SH-SY5Y (cell line): Measurements from ENCODE around the gene INTS6.

ENCODE experiments used
- GATA2 ChIP-seq: IDR thresholded peaks from 2 replicates; pipeline ENCODE4 v1.6.1; 2011; ENCODE audit warnings: mild to moderate bottlenecking, low read depth, low read length
- GATA3 ChIP-seq: IDR thresholded peaks from 2 replicates; pipeline ENCODE4 v1.6.1; 2011; ENCODE audit warnings: low read depth, mild to moderate bottlenecking, low read length, moderate library complexity

INTS6 gene

DNA sequence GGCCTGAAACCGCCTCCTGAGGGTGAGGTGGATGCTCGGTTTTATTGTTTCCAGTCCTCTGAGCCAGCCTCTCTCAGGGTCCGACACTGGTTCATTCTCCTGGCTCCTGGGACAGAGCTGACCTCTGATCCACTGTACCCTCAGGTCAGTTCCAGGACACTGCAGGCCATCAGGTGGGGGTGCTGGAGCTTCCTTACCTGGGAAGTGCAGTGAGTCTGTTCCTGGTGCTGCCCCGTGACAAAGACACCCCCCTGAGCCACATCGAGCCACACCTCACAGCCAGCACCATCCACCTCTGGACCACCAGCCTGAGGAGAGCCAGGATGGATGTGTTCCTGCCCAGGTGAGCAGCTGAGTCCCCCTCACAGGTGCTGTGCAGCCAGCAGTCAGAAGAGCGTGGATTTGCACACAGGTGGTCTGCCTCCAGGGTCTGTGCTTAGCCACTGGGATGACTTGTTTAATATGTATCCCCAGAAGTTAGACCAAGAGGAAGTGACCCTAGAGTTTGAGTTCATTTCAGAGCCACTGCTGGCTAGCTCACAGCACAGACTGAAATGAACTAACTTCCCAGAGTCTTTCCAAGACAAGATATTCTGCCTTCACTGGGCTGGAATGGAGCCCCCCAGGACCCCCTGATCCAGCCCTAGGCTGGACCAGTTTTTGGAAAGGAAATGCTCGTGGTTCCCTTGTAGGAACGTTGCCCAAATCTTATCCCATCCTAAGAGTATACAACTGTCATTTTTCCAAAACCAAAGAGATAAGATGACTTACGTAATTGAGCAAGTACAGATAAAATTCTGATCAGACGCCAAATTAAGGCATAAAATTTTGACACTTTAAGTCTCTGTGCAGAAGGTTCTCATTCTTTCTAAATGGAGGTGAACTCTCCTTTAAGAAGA lies 104.5 kb downstream of the INTS6 start:
- no peak for TF ChIP-seq GATA2
- TF ChIP-seq GATA3: no peak

DNA sequence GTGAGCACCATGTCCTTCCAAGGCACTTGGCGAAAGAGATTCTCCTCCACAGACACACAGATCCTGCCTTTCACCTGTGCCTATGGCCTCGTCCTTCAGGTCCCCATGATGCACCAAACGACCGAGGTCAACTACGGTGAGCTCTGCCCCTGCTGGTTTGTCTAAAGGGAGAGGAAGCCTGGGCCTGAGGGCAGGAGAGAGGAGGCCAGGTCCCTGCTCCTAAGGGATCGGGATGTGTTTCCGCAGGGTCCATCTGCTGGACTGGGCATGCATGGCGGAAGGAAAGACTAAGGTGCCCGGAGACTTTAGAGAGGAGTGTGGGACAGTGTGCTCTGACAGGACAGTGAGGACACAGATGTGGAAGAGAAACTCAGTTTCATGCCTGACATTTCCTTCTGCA lies 105.7 kb downstream of the INTS6 start:
- no peak for TF ChIP-seq GATA2
- no peak for TF ChIP-seq GATA3

DNA sequence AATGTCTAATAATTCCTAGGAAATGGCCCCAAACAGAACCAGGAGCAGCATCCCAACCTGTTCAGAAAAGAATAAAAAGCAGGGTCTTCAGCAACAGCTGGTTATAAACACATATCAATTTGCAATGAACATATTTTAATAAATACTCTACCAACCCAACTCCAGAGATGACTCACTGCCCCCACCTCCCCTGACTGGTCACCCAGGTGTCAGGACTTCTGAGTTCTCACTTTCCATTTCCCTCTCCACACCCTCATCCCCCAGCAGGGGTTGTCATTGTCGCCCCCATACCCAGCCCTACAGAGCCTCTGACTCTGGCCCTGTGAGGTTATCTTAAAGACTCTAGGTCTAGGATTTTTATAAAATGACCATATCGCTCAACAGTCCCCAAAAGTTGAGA lies 106.4 kb downstream of the INTS6 start:
- TF ChIP-seq GATA2 (no peak), GATA3 (no peak)

DNA sequence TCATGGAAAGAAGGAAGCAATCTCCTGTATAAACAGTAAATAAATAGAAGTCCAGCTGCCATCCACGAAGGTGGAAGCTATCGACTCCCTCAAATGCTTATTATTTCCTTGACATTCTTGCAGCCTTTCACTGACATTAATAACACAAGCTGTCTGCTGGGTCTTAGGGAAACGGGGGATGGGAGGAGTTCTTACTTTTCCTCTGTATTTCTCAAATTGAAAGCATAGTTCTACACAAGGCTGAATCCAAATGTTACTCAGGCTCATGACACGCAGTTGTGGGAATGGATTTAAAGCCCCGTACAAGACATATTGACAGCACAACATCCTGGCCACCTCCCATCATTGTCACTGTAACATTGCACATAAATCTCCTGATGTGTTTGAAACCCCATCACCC lies 109.4 kb downstream of the INTS6 start:
- TF ChIP-seq GATA3: no peak
- no peak for TF ChIP-seq GATA2

DNA sequence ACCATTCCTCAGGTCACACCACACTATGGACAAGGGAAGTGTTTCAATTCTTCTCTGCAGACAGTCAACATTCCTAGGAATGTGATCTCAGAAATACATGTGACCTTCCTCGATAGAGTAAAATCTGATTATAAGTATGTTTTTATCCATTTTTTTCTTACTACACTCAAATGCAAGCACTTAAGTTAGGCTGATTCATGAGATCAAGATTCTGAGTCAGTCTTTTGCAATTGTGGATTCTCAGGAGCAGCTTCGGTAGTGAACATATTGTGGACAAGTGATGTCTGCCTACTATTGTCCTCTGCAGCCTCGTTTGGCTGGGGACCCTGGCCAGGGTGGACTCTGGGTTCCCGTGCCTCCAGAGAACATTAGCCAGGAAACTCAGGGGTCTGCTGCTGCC lies 110.1 kb downstream of the INTS6 start:
- TF ChIP-seq GATA3 (no peak), GATA2 (no peak)

DNA sequence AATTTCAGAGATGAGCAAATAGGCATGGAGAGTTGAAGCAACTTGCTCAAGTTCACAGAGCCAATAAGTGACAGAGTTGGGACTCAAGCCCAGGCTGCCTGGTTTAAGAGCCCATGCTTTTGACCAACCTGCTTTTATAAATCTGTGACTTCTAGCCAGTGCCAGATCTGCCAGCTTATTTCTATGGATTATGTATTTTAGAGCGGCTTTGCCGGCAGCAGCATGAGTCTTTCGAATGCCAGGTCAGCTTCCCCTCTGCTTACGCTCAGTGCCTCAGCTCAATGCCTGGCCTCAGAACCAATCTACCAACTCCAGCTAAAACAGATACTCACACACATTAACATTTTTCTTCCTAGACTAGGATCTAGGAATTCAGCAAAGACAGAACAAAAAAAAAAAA lies 111.0 kb downstream of the INTS6 start:
- TF ChIP-seq GATA2: no peak
- no peak for TF ChIP-seq GATA3

DNA sequence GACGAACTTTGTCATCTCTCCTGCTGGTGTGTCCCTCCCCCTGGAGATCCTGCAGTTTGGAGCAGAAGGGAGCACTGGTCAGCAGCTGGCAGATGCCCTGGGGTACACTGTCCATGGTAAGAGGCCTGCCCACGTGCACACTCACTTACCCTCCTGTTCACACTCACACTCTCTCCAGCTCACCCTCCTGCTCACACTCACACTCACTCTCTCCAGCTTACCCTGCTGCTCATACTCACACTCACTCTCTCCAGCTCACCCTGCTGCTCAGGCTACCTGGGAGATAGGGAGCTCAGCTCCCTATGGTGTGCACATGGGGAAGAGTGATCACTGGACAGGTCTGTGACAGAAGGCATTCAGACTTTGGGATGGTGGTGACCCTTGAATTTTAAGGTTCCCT lies 111.6 kb downstream of the INTS6 start:
- TF ChIP-seq GATA3: no peak
- TF ChIP-seq GATA2: no peak

DNA sequence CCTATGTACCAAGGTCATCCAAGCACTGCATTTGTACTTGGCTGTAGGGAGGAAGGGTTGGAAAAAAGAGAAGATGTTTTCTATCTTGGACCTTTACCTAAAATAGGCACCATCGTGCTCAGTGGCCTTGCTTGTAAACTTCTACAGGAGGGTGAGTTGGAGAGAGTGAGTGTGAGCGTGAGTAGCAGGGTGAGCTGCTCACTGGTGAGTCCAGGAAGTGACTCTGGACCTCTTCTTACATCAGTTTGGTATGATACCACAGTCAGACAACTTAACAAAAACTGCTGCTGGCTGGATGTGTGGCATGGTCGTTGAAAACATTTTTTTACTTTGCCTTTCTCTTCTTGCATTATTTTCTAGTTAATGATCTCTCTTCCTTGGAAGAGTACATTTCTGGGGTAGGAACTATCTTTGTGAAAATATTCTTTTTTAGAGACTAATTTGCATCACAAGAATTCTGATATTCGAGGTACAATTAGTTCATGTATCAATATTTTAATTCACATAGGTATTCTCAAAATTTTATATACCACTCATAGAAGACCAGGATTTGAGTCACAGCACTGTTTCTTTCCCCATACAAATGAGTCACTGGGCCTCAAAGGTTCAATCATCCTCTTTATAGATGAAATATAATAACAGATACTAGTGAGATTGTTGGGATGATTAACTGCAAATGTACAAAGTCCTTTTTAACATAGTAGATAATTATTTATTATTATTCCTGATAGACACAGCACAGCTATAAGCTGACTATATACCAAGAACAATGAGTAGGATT lies 112.7 kb downstream of the INTS6 start:
- TF ChIP-seq GATA2: no peak

DNA sequence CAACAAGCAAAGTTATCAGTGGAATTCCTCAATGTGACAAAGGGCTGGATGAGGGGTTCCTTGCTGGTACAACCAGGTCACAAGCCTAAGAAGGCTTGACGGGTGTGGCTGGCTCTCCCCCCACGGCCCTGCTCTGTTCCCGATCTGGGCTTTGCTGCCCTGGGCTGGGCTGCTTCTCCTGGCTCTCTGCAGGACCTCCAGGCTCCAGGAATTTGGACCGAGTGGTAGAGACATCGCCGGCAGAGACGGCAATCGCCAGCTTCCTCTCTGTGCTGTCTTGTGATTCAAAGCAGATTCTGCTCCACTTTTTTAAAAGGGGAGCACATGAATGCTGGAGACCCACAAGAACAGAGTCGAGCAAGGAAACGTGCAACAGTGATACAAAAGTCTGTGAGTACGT lies 113.5 kb downstream of the INTS6 start, which contains the start of gene SERPINE3:
Gene SERPINE3, plus strand, starts transcription at position 338 of the 400 bp plus-strand sequence. CDS start 1,401 bp downstream, outside the sequence.
- TF ChIP-seq GATA2 (no peak), GATA3 (no peak)

DNA sequence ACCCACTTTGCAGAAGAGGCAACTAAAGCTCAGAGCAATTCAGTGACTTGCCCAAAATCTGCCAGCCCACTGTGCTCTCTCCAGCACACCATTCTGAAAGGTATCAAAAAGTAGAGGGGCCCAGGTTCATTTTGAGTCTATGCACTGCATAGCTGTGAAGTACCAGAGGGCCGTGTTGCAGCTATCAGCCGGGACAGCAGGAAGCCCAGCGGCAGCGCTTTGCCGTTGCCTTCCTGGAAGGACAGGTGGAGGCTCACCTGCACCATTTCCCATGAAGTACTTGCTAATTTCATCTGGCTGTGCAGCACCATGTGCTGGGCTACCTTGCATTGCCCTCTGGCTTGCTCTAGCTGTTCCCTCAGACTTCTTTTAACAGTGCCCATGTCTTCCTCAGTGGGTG lies 116.1 kb downstream of the INTS6 start:
- TF ChIP-seq GATA3: no peak
- no peak for TF ChIP-seq GATA2

DNA sequence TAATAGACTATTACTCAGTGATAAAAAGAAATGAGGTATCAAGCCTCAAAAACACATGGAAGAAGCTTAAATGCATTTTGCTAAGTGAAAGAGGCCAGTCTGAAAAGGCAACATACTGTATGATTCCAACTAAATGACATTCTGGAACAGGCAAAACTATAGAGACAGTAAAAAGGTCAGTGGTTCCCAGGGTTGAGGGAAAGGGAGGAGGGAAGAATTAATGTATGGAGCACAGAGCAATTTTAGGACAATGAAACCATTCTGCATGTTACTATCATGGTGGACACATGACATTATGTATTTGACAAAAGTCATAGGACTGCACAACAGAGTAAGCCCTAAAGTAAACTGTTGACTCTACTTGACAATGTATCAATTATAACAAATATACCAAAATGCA lies 119.0 kb downstream of the INTS6 start:
- TF ChIP-seq GATA3 (no peak), GATA2 (no peak)

DNA sequence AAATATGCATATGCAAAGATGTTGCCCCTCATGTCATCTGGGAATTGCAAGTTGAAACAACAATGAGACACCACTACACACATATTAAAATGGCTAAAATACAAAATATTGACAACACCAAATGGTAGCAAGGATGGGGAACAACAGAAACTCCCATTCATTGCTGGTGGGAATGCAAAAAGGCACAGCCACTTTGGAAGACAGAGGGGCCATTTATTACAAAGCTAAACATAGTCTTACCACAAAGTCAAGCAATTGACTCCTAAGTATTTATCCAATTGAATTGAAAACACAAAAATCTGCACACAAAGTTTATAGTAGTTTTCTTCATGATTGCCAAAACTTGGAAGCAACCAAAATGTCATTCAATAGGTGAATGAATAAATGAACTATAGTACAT lies 119.4 kb downstream of the INTS6 start:
- TF ChIP-seq GATA2: no peak
- no peak for TF ChIP-seq GATA3

DNA sequence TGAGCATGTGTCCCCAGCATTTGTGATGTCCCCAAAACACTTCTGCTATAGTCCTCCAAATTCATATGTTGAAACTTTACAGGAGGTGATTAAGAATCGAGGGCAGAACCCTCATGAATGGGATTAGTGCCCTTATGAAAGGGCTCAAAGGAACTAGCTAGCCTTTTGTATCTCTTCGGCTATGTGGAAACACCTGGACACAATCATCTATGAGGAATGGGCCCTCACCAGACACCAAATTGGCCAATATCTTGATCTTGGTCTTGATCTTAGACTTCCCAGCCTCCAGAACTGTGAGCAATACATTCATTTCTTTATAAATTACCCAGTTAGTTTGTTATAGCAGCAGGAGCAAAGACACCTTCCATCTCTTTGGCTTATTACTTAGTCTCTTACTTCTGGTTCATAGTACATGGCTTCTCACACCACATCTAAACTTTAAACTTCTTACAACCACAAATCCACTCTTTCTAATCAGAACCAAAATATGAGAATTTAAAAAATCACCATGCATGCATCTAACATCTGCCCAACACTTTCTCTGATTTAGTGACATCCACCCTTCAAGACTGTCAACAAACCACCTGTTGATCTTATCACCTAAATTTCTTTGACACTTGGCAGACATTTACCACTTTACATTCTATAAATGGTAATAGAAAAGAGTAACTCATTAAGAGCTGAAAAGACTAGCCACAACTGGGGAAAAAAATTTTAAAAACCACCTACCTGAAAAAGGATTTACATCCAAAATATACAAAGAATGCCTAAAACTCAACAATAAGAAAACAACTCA lies 120.1 kb downstream of the INTS6 start:
- TF ChIP-seq GATA2: no peak
- no peak for TF ChIP-seq GATA3

DNA sequence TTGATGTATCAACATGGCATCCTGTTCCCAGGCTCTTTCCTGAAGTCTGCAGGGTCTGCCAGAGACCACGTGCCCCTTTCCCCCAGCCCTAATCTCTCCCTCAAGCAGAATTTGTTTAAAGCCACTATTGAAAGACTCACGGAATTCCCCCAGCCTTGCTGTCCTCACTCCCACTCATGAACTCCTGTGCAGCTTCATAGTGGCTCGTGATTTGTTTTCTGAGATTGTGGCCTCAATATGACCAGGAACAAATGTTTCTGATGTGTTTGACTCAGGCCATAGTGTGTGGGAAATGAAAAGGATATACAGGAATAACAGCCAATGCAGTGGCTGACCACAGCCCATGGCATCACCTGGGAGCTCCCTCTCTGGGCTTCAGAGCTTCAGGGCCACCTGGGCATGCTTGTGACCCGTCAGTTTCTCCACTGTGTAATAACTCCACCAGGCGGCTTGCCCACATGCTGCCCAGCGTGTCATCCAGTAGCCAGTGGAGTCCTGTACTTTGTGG lies 121.4 kb downstream of the INTS6 start:
- no peak for TF ChIP-seq GATA2
- TF ChIP-seq GATA3: no peak
